Germinal center (tissue), 1 donor: ENCODE data around the gene IMMP2L.

Experiments used
- DNase-seq: peaks from one replicate; pipeline ENCODE4 v3.0.0; 2012; ENCODE audit warnings: mixed read lengths, low spot score

Gene IMMP2L

GRCh38 chr7:110800984-110801383, 761.3 kb downstream of the IMMP2L start:
- no peak for DNase-seq

- no peak for DNase-seq
Observed at GRCh38 chr7:110797656-110798055, 764.6 kb downstream of the IMMP2L start.

- DNase-seq: no peak
Observed at GRCh38 chr7:110790992-110791391, 771.3 kb downstream of the IMMP2L start.

GRCh38 chr7:110786328-110786965, 775.8 kb downstream of the IMMP2L start:
- DNase-seq: no peak

- no peak for DNase-seq
Observed at GRCh38 chr7:110784749-110785148, 777.5 kb downstream of the IMMP2L start.

GRCh38 chr7:110780712-110781111, 781.6 kb downstream of the IMMP2L start:
- no peak for DNase-seq

GRCh38 chr7:110779339-110779738, 783.0 kb downstream of the IMMP2L start:
- DNase-seq: no peak

GRCh38 chr7:110775046-110775445, 787.2 kb downstream of the IMMP2L start:
- no peak for DNase-seq

- no peak for DNase-seq
Observed at GRCh38 chr7:110774071-110774470, 788.2 kb downstream of the IMMP2L start.

GRCh38 chr7:110772615-110773014, 789.7 kb downstream of the IMMP2L start:
- no peak for DNase-seq

- no peak for DNase-seq
Observed at GRCh38 chr7:110771717-110772116, 790.6 kb downstream of the IMMP2L start.

GRCh38 chr7:110767550-110768110, 794.7 kb downstream of the IMMP2L start:
- DNase-seq: no peak

GRCh38 chr7:110766864-110767263, 795.4 kb downstream of the IMMP2L start:
- no peak for DNase-seq

GRCh38 chr7:110764852-110765251, 797.4 kb downstream of the IMMP2L start:
- DNase-seq: no peak

GRCh38 chr7:110762546-110763225, 799.6 kb downstream of the IMMP2L start:
- no peak for DNase-seq

GRCh38 chr7:110760341-110760740, 802.0 kb downstream of the IMMP2L start:
- no peak for DNase-seq

GRCh38 chr7:110759069-110759468, 803.2 kb downstream of the IMMP2L start:
- DNase-seq: no peak

- no peak for DNase-seq
Observed at GRCh38 chr7:110754649-110755048, 807.6 kb downstream of the IMMP2L start.

GRCh38 chr7:110750931-110751605, 811.2 kb downstream of the IMMP2L start:
- DNase-seq: no peak

- DNase-seq: no peak
Observed at GRCh38 chr7:110733221-110733620, 829.1 kb downstream of the IMMP2L start.

- no peak for DNase-seq
Observed at GRCh38 chr7:110724811-110725210, 837.5 kb downstream of the IMMP2L start.

GRCh38 chr7:110721395-110721794, 840.9 kb downstream of the IMMP2L start:
- no peak for DNase-seq

GRCh38 chr7:110720626-110721025, 841.7 kb downstream of the IMMP2L start:
- DNase-seq: no peak
